Adrenal gland (tissue), 5 donors: ENCODE results near the gene ADPRHL1.

ENCODE experiments used
- POLR2A ChIP-seq, 2 donors: fragments of 450-650 bp; IDR thresholded peaks; one replicate each; pipeline ENCODE4 v1.6.1; 2017; ENCODE audit warnings: antibody characterized with exemption in 2 of 2, mild to moderate bottlenecking in 2 of 2, moderate library complexity in 1 of 2
- TF ChIP-seq, protein P1 (sequence below), 6 experiments: fragments of 450-650 bp in 4 of 6; fragments of 200-600 bp in 2 of 6; sonication (generic) in 1 of 6; IDR thresholded peaks; 1 replicate in 5 of 6; 2 replicates in 1 of 6; pipeline versions ENCODE4 v1.5.1 to v1.8.0; 2016 to 2021; ENCODE audit warnings: antibody characterized with exemption in 6 of 6, mild to moderate bottlenecking in 2 of 6, moderate library complexity in 1 of 6
- donor health status: DM: no; HTN: no; CAD: no.

DNA sequence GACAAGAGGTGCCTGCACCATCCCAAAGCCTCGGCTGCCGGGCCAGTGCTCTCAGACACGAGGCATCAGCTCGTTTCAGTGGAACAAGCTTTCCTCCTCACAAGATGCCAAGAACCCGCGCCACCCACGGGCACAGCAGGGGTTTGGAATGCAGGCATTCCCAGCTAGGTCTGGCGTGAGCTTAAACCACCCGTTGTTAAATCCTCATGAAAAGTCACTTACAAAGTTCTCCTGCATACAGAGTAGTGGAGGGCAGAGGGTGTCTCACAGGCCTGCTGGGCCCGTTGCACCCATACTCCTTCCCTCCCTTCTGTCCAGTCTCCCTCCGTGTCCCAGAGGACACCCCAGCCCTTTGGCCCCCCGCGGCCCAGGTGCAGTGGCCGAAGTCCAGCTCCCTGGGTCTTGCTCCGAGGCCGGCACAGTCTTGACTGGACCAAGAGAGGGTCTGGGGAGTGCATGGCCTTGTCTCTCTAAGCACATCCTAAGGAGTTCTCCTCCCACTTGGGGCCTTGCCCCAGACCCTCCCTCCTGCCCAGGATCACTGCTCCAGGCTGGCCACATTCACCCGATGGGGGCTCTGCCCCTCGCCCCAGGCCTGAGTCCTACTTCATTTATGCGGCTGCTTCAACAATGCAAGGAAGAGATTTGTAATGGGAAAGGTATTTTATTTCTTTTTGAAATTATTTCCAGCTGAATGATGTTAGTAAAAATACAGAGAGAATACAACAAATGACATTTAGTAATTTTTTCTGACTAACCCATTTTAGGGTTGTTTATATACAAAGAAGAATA is 54.1 kb downstream of the ADPRHL1 start:
- no peak for TF ChIP-seq POLR2A (IDR thresholded peaks at IDR 0.05)
- TF ChIP-seq, protein P1, sequence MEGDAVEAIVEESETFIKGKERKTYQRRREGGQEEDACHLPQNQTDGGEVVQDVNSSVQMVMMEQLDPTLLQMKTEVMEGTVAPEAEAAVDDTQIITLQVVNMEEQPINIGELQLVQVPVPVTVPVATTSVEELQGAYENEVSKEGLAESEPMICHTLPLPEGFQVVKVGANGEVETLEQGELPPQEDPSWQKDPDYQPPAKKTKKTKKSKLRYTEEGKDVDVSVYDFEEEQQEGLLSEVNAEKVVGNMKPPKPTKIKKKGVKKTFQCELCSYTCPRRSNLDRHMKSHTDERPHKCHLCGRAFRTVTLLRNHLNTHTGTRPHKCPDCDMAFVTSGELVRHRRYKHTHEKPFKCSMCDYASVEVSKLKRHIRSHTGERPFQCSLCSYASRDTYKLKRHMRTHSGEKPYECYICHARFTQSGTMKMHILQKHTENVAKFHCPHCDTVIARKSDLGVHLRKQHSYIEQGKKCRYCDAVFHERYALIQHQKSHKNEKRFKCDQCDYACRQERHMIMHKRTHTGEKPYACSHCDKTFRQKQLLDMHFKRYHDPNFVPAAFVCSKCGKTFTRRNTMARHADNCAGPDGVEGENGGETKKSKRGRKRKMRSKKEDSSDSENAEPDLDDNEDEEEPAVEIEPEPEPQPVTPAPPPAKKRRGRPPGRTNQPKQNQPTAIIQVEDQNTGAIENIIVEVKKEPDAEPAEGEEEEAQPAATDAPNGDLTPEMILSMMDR (IDR thresholded peaks at IDR 0.05): no peak
